OCI-LY1 (cell line): Measurements from ENCODE around the gene CCBE1.

Experiments used
- H2AFZ ChIP-seq: fragments of 200-600 bp; sonication (generic), shearing (Covaris generic); 2 replicates; pipeline ENCODE4 v1.6.0; 2014; ENCODE audit warnings: antibody characterized with exemption, mild to moderate bottlenecking, low read length
- H3F3A ChIP-seq: fragments of 200-600 bp; sonication (generic), shearing (Covaris generic); 2 replicates; pipeline ENCODE4 v1.6.0; 2014; ENCODE audit warnings: mild to moderate bottlenecking, antibody characterized with exemption, low read length, moderate library complexity; ENCODE audit not compliant: insufficient read depth
- H3K27ac ChIP-seq: fragments of 200-600 bp; sonication (generic); 2 replicates; pipeline ENCODE4 v1.5.1; 2014; ENCODE audit warnings: low read length, mixed run types, mild to moderate bottlenecking, low read depth; ENCODE audit not compliant: poor library complexity, severe bottlenecking
- H3K27me3 ChIP-seq: fragments of 200-600 bp; sonication (generic); 2 replicates; pipeline ENCODE4 v1.6.0; 2014; ENCODE audit warnings: antibody characterized with exemption, mild to moderate bottlenecking, low read length, moderate library complexity; ENCODE audit not compliant: insufficient read depth
- H3K36me3 ChIP-seq: fragments of 200-600 bp; sonication (generic); 2 replicates; pipeline ENCODE4 v1.6.1; 2014; ENCODE audit warnings: mild to moderate bottlenecking, antibody characterized with exemption, low read length, moderate library complexity, mixed read lengths; ENCODE audit not compliant: insufficient read depth
- H3K4me1 ChIP-seq: fragments of 200-600 bp; sonication (generic); 2 replicates; pipeline ENCODE4 v1.5.1; 2014; ENCODE audit warnings: mild to moderate bottlenecking, low read length, moderate library complexity; ENCODE audit not compliant: insufficient read depth, severe bottlenecking
- H3K4me2 ChIP-seq: fragments of 200-600 bp; sonication (generic), shearing (Covaris generic); 2 replicates; pipeline ENCODE4 v1.6.1; 2014; ENCODE audit warnings: low read length
- H3K4me3 ChIP-seq: fragments of 200-600 bp; sonication (generic); 2 replicates; pipeline ENCODE4 v1.5.1; 2014; ENCODE audit warnings: low read length, low read depth, mild to moderate bottlenecking, mixed read lengths; ENCODE audit not compliant: poor library complexity, severe bottlenecking
- H3K79me2 ChIP-seq: fragments of 200-600 bp; shearing (Covaris generic); 2 replicates; pipeline ENCODE4 v1.6.1; 2016; ENCODE audit warnings: mixed run types, low read length, mixed read lengths; ENCODE audit not compliant: insufficient read depth
- H3K9ac ChIP-seq: fragments of 200-600 bp; sonication (generic), shearing (Covaris generic); 2 replicates; pipeline ENCODE4 v1.6.1; 2014; ENCODE audit warnings: mild to moderate bottlenecking, low read length, mixed read lengths
- H3K9me2 ChIP-seq: fragments of 200-600 bp; sonication (generic), shearing (Covaris generic); 2 replicates; pipeline ENCODE4 v1.6.1; 2014; ENCODE audit warnings: low read depth, mild to moderate bottlenecking, low read length, mixed read lengths
- H3K9me3 ChIP-seq: fragments of 200-600 bp; shearing (Covaris generic); 2 replicates; pipeline ENCODE4 v1.6.1; 2014; ENCODE audit warnings: low read length, mixed read lengths
- H4K20me1 ChIP-seq: fragments of 200-600 bp; sonication (generic), shearing (Covaris generic); 2 replicates; pipeline ENCODE4 v1.6.0; 2016; ENCODE audit warnings: mild to moderate bottlenecking, low read length; ENCODE audit not compliant: insufficient read depth
- EZH2 ChIP-seq: fragments of 200-600 bp; sonication (generic), shearing (Covaris generic); IDR thresholded peaks from 2 replicates; pipeline ENCODE4 v1.8.0; 2017; ENCODE audit warnings: borderline replicate concordance, mixed run types, mild to moderate bottlenecking, antibody characterized with exemption, low read length, moderate library complexity, mixed read lengths
- TF ChIP-seq, protein P1 (sequence below): fragments of 200-600 bp; sonication (generic), shearing (Covaris generic); IDR thresholded peaks from 2 replicates; pipeline ENCODE4 v1.5.1; 2017; ENCODE audit warnings: mild to moderate bottlenecking, antibody characterized with exemption, low read length, moderate library complexity, mixed read lengths

Gene CCBE1

DNA sequence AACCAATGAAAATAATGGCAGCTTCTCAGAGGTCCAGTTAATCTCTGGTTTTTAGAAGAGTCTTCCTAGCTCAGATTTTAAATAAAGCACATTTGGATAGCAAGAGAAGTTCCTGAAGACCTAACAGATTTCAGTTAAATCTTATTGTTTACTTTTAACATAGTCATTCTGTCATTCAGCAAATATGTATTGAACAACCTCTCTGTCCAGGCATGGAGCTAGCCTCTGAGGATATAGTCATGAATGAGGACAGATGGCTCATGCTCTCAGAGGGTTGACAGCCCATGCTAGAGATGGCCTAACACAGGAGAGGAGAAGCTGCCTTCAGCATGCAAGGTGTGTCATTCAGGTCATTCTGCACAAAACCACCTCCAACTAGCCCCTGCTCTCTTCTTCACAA is 6.2 kb downstream of the CCBE1 start:
- H3K36me3 ChIP-seq = no peaks in the 10 kb centered on the region
- no peak overlapping the region for H3K4me3 ChIP-seq
- H2AFZ ChIP-seq = no peak overlapping the region
- H3K9me2 ChIP-seq = no peaks in the 10 kb centered on the region
- no peaks in the 10 kb centered on the region for H3F3A ChIP-seq
- H3K4me1 ChIP-seq = no peaks in the 10 kb centered on the region
- H3K27ac ChIP-seq = no peak overlapping the region
- H3K9me3 ChIP-seq = no peaks in the 10 kb centered on the region
- no peak overlapping the region for H3K9ac ChIP-seq
- no peaks in the 10 kb centered on the region for H4K20me1 ChIP-seq
- TF ChIP-seq, protein P1, sequence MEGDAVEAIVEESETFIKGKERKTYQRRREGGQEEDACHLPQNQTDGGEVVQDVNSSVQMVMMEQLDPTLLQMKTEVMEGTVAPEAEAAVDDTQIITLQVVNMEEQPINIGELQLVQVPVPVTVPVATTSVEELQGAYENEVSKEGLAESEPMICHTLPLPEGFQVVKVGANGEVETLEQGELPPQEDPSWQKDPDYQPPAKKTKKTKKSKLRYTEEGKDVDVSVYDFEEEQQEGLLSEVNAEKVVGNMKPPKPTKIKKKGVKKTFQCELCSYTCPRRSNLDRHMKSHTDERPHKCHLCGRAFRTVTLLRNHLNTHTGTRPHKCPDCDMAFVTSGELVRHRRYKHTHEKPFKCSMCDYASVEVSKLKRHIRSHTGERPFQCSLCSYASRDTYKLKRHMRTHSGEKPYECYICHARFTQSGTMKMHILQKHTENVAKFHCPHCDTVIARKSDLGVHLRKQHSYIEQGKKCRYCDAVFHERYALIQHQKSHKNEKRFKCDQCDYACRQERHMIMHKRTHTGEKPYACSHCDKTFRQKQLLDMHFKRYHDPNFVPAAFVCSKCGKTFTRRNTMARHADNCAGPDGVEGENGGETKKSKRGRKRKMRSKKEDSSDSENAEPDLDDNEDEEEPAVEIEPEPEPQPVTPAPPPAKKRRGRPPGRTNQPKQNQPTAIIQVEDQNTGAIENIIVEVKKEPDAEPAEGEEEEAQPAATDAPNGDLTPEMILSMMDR = no peak
- no peak for TF ChIP-seq EZH2
- no peaks in the 10 kb centered on the region for H3K27me3 ChIP-seq
- no peak overlapping the region for H3K4me2 ChIP-seq
- H3K79me2 ChIP-seq = no peaks in the 10 kb centered on the region

DNA sequence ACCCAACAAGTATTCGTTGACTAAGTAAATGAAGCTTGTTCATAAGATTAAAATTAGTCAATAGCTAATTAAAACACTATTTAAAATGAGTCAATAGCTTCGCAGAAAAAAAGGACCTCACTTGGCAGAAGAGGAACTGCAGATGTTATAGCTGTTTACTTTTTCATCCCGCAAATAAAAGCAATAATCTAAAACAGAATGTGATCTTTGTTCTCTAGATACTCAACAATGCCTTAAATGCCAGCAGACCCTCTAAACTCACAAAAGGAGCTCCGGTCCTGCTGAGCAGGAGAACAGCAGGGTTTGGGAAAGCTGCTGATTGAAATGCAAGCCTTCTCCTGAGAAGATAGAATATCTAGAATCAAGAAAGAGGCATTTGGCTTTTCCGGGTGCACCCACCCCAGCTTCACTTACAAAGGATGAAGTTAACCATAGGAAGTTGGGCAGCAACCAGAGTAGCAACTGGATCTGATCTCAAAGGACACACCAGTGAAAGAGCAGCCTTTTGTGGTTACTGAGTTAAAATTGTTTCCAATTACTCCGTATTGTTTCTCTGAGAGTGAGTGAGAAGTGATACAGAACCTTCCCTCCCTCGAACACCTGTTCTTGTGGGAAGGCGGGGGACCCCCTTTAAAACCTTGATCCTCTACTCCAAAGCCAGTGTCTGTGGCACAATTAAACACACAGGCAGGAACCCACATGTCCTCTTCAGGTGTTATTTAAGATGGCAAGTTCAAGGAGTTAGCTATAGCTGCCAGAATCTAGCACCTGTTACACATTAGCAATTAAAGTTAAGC is 6.8 kb downstream of the CCBE1 start:
- Histone ChIP-seq H3K79me2 (no peaks in the 10 kb centered on the region), H4K20me1 (no peaks in the 10 kb centered on the region), H3K9ac (no peak overlapping the region), H3K27me3 (no peaks in the 10 kb centered on the region), H3K27ac (no peak overlapping the region), H3K4me3 (no peak overlapping the region), H3K9me2 (no peaks in the 10 kb centered on the region), H2AFZ (no peak overlapping the region), H3F3A (no peaks in the 10 kb centered on the region), H3K9me3 (no peaks in the 10 kb centered on the region), H3K36me3 (no peaks in the 10 kb centered on the region), H3K4me1 (no peaks in the 10 kb centered on the region), H3K4me2 (no peak overlapping the region)
- no peak for TF ChIP-seq EZH2
- TF ChIP-seq, protein P1 = no peak

DNA sequence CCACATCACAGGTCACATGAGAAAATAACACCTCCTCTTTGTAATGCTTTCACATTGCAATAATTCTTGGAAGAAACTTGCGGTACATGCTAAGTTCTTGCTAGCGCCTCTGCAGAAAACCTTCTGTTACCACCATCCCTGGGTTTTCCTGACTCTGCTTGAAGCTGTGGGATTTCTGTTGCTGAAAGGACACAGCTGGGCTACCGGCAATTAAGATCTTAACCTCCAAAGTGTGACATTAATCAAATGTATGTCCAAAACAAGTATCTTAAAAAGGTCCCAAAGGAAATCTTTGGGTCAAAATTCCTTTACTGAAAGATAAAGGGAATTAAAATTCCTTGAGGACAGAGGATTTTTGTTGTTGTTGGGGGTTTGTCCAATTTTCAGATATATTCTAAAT is 7.5 kb downstream of the CCBE1 start:
- no peak for TF ChIP-seq EZH2
- TF ChIP-seq, protein P1 = no peak
- no peaks in the 10 kb centered on the region for H3K9me3 ChIP-seq
- H3K36me3 ChIP-seq = no peaks in the 10 kb centered on the region
- H3K79me2 ChIP-seq = no peaks in the 10 kb centered on the region
- no peak overlapping the region for H3K9ac ChIP-seq
- no peak overlapping the region for H3K27ac ChIP-seq
- no peak overlapping the region for H2AFZ ChIP-seq
- no peaks in the 10 kb centered on the region for H3K4me1 ChIP-seq
- H3F3A ChIP-seq = no peaks in the 10 kb centered on the region
- H4K20me1 ChIP-seq = no peaks in the 10 kb centered on the region
- no peaks in the 10 kb centered on the region for H3K27me3 ChIP-seq
- H3K4me3 ChIP-seq = no peak overlapping the region
- H3K9me2 ChIP-seq = no peaks in the 10 kb centered on the region
- no peak overlapping the region for H3K4me2 ChIP-seq
